Heart left ventricle (tissue), 16 donors: Measurements from ENCODE around the gene CST1. TPM values are rescaled to one million over a fixed set of nuclear protein-coding genes. Genes with fewer than 3 reads are reported as not detected.
A peak's percentile ranks its signal among the peaks of the same experiment; 100 is the strongest.
"Not testable (repeated sequence)": the region's sequence is repeated elsewhere in the genome, so short reads cannot be mapped to it uniquely, and the experiment has no call there.

Experiments
- ATAC-seq, 4 donors: fragments of 200-7000 bp; cut with Tn5 transposase; one replicate each; pipeline ENCODE4 v1.9.1; 2020 to 2022; ENCODE audit warnings: moderate library complexity in 4 of 4, mild to moderate bottlenecking in 3 of 4, moderate number of reproducible peaks in 1 of 4
- DNase-seq, 5 donors: peaks; one replicate each; pipeline ENCODE4 v3.0.0-alpha.2; 2020
- H3K27ac ChIP-seq, 12 donors: fragments of 200-600 bp; sonication (generic) in 4 of 12; one replicate each; pipeline versions ENCODE4 v1.5.0 to v1.8.0; 2016 to 2022; ENCODE audit warnings: mild to moderate bottlenecking in 2 of 12
- H3K27me3 ChIP-seq, 9 donors: fragments of 200-600 bp; sonication (generic) in 2 of 9; one replicate each; pipeline versions ENCODE4 v1.5.1 to v1.8.0; 2016 to 2022; ENCODE audit warnings: mild to moderate bottlenecking in 3 of 9
- H3K36me3 ChIP-seq, 9 donors: fragments of 200-600 bp; sonication (generic) in 2 of 9; one replicate each; pipeline versions ENCODE4 v1.5.0 to v1.8.0; 2018 to 2022; ENCODE audit warnings: mild to moderate bottlenecking in 2 of 9
- H3K4me1 ChIP-seq, 12 donors: fragments of 200-600 bp; sonication (generic) in 4 of 12; one replicate each; pipeline versions ENCODE4 v1.5.0 to v1.8.0; 2016 to 2022; ENCODE audit warnings: mild to moderate bottlenecking in 3 of 12
- H3K4me3 ChIP-seq, 12 donors: fragments of 200-600 bp; sonication (generic) in 4 of 12; one replicate each; pipeline versions ENCODE4 v1.5.0 to v1.8.0; 2017 to 2022; ENCODE audit warnings: mild to moderate bottlenecking in 9 of 12, moderate library complexity in 4 of 12
- H3K9me3 ChIP-seq, 12 donors: fragments of 200-600 bp; sonication (generic) in 4 of 12; one replicate each; pipeline versions ENCODE4 v1.5.0 to v1.8.0; 2016 to 2022; ENCODE audit warnings: mild to moderate bottlenecking in 1 of 12
- POLR2A ChIP-seq, 2 donors: fragments of 450-650 bp; IDR thresholded peaks; one replicate each; pipeline ENCODE4 v1.6.1; 2017; ENCODE audit warnings: antibody characterized with exemption in 2 of 2, mild to moderate bottlenecking in 2 of 2, moderate library complexity in 2 of 2
- whole genome bisulfite sequencing, 4 donors: extraction: QIAGEN DNeasy Blood & Tissue Kit in 2 of 4; methylation state at CpG; one replicate each; pipeline versions ENCODE4 v1.1.5 to v1.1.7; 2013 to 2018; 5-methylcytosine and 5-hydroxymethylcytosine counted together
- intact Hi-C, 10 donors: fragments of 100-400 bp; cut with DNase I; formaldehyde crosslinking; loops; one replicate each; pipeline versions ENCODE4 v1.11.1 to v1.14.2; 2022
- polyA plus RNA-seq, 2 donors: library from polyadenylated mRNA; stranded (reverse); fragments of 200-250 nt; gene quantifications; one replicate each; pipeline ENCODE4 v1.2.3, GENCODE V29; 2013
- total RNA-seq, 9 donors: library from RNA; depleted of rRNA in 2 of 9; stranded (reverse); fragments of >200 nt in 2 of 9; fragmentation: NEBNext Ultra II Directional in 3 of 9; extraction: Animal tissue kit (Norgen Biotek cat#: 25700) in 3 of 9; gene quantifications; one replicate each; pipeline versions ENCODE4 v1.1.0 to v1.2.4, GENCODE V29; 2016 to 2023
- TF ChIP-seq, protein P1 (sequence below), 12 donors: fragments of 200-600 bp; sonication (generic) in 4 of 12; IDR thresholded peaks; one replicate each; pipeline versions ENCODE4 v1.5.0 to v1.8.0; 2018 to 2022; ENCODE audit warnings: antibody characterized with exemption in 12 of 12, mild to moderate bottlenecking in 5 of 12
- donor health status: ischemic (EF 13 %, LVEDD 7.1; RV severe dilation, severe dysfunction).
- donor health status: healthy with polysubstance abuse.
- donor health status: DM: no; HTN: yes; CAD: no.
- donor health status: DM: no; HTN: no; CAD: no.
- donor health status: ischemic (EF 25% LVEDD 6.9; RV normal size, moderate dysfunction).
- donor health status: ischemic (EF 25% LVEDD 5.7; RV mildly dilated, moderate dysfunction).
- donor health status: healthy.
- donor health status: DM: yes; HTN: yes; CAD: no.
- donor health status: ischemic (EF 35%, LVEDD 5.7; RV mildly dilated, moderate dysfunction).
- donor health status: nonischemic (EF 11% LVEDD 7.7; RV severe dilation, severe dysfunction).
- donor health status: DM: yes; HTN: yes; CAD: no.
- donor health status: PGD.
- donor health status: ischemic (EF 29% LVEDD 5.4; RV normal size, mild dysfunction).
- donor health status: nonischemic (EF 23%, LVEDD 6.1; RV moderate dilation, normal function).

CST1 gene
- total and polyA plus RNA-seq, 11 donors = not detected

DNA sequence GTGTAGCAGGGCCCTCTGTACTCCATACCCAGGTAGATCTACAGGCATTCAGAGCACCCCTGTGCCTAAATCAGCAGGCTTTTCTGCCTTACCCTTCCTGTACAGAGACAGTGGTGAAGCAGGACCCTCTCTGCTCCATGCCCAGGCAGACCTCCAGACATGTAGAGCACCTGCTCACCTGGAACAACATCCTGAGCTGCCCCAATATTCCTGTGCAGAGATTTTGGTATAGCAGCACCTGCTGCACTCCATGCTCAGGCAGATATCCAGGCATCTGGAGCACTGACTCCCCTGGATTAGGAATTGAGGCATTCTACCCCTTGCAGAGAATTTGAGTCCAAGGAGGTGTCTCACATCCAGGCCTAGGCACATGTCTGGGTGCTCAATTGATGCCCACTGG is 12.6 kb upstream of the CST1 start:
- no peaks in the 10 kb centered on the region for H3K4me1 ChIP-seq
- H3K36me3 ChIP-seq = no peaks in the 10 kb centered on the region
- TF ChIP-seq POLR2A (IDR thresholded peaks at IDR 0.05) = no peak
- TF ChIP-seq, protein P1, sequence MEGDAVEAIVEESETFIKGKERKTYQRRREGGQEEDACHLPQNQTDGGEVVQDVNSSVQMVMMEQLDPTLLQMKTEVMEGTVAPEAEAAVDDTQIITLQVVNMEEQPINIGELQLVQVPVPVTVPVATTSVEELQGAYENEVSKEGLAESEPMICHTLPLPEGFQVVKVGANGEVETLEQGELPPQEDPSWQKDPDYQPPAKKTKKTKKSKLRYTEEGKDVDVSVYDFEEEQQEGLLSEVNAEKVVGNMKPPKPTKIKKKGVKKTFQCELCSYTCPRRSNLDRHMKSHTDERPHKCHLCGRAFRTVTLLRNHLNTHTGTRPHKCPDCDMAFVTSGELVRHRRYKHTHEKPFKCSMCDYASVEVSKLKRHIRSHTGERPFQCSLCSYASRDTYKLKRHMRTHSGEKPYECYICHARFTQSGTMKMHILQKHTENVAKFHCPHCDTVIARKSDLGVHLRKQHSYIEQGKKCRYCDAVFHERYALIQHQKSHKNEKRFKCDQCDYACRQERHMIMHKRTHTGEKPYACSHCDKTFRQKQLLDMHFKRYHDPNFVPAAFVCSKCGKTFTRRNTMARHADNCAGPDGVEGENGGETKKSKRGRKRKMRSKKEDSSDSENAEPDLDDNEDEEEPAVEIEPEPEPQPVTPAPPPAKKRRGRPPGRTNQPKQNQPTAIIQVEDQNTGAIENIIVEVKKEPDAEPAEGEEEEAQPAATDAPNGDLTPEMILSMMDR (IDR thresholded peaks at IDR 0.05) = no peak
- H3K9me3 ChIP-seq = peaks cover 0 to 8% (median 0%) of the 10 kb centered on the region in 12 donors
- ATAC-seq = no peak
- intact Hi-C loops = no loop called here
- H3K27me3 ChIP-seq = no peaks in the 10 kb centered on the region
- no peak for DNase-seq
- H3K4me3 ChIP-seq = no peak overlapping the region
- no peak overlapping the region for H3K27ac ChIP-seq

DNA sequence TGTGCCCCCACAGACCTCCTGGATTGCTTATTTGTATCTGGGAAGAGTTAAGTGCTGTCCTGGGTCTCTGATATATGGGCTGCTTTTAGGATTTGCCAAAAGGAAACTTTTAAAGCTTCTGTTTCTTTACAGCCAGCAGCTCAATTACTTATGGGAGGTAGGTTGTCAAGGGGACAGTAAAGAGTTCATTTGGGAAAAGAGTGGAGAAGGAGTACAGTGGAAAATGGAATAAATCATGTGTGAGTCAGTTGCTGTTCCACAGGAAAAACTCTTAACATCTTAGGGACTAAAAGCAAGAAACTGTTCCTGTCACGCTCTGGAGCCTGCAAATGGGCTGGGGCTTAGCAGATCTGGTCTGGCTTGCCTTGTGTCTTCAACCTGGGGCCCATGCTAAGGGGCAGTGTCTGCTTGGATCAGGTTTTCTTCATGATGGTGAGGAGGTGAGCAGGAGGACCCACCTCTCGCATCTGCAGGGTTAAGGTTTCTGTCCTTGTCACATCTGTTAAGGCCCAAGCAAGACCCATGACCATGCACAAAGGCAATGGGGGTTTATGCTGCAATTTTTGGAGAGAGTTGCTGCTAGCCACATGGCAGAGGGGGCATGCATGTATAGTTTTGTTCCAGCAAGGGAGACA is 8.7 kb upstream of the CST1 start:
- peaks cover 0 to 11% (median 0%) of the 10 kb centered on the region in 12 donors for H3K4me1 ChIP-seq
- intact Hi-C loops = no loop called here
- no peak for DNase-seq
- 58 to 89% (median 71%) methylated on average over 2 of the region's 2 CpGs for WGBS, 4 donors
- H3K9me3 ChIP-seq = no peaks in the 10 kb centered on the region
- H3K27ac ChIP-seq = no peak overlapping the region
- H3K27me3 ChIP-seq = no peaks in the 10 kb centered on the region
- no peak for ATAC-seq
- no peak overlapping the region for H3K4me3 ChIP-seq
- no peaks in the 10 kb centered on the region for H3K36me3 ChIP-seq
- TF ChIP-seq, protein P1 (IDR thresholded peaks at IDR 0.05) = no peak
- TF ChIP-seq POLR2A (IDR thresholded peaks at IDR 0.05) = no peak

DNA sequence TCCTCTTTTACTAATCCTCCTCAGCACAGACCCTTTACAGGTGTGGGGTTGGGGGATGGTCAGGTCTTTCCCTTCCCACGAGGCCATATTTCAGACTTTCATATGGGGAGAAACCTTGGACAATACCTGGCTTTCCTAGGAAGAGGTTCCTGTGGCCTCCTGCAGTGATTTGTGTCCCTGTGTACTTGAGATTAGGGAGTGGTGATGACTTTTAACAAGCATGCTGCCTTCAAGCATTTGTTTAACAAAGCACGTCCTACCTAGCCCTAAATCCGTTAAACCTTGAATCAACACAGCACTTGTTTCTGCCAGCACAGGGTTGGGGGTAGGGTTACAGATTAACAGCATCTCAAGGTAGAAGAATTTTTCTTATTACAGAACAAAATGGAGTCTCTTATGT is 6.1 kb upstream of the CST1 start:
- ATAC-seq, DNase-seq, H3K4me3 ChIP-seq, H3K27ac ChIP-seq, H3K36me3 ChIP-seq, H3K9me3 ChIP-seq, intact Hi-C loops, H3K27me3 ChIP-seq: not testable (repeated sequence)
- 15 to 34% (median 27%) methylated on average over 3 of the region's 3 CpGs for WGBS, 4 donors
- peaks cover 0 to 11% (median 0%) of the 10 kb centered on the region in 12 donors for H3K4me1 ChIP-seq

DNA sequence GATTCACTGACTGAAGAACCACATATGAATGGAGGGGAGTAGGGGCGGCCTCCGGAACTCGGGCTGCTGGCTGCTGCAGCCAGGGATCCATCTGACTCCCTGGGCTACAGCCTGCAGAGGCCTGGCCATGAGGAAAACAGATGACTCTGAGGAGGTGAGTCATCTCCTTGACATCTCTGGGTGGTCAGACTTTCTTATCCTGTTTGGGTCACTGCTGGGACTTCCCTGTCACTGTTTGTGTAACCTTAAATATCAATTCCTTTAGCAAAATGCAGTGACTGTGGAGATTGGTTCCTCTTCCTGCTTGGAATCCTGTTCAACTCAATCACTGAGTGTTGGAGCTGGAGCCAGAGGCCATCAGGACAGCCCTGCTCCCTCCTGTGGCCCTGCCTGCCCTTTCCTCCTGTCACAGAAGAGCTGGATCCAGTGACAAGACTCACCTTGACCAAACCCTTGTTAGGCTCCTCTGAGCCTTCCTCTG is 4.4 kb upstream of the CST1 start:
- DNase-seq = peak in 3 of 5 donors; percentile 27 to 48 (median 36)

DNA sequence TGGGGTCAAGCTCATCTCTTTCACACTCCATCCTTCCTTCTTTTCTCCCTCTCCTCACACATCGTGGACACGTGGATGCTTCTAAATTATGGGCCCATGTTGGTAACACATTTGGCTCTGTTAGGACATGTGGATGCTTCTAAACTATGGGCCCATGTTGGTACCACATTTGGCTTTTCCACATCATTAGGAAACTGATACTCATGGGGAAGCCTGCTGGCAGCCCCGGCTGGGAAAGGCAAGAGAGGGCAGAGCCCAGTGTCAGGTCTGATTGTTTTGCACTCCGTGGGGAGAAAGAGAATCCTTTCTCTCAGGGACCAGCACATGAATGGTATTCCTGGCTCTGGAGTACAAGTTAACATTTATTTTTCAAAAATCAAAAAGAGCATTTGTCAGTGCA is 4.0 kb upstream of the CST1 start:
- intact Hi-C loops = no loop called here
- ATAC-seq (no peak), DNase-seq (no peak)
- Histone ChIP-seq H3K27ac (peak overlapping the region in 3 of 12 donors; percentile 24 to 70 (median 34)), H3K9me3 (no peaks in the 10 kb centered on the region), H3K4me3 (no peak overlapping the region), H3K36me3 (no peaks in the 10 kb centered on the region), H3K27me3 (no peaks in the 10 kb centered on the region), H3K4me1 (peaks cover 0 to 11% (median 0%) of the 10 kb centered on the region in 12 donors)
- 64 to 71% (median 66%) methylated on average over 4 of the region's 4 CpGs for WGBS, 4 donors
- TF ChIP-seq, protein P1 (IDR thresholded peaks at IDR 0.05) = no peak
- TF ChIP-seq POLR2A (IDR thresholded peaks at IDR 0.05) = no peak

More for the DNA sequence above, 4.4 kb upstream of the CST1 start:
- 44 to 62% (median 52%) methylated on average over 3 of the region's 3 CpGs for WGBS, 4 donors
- Histone ChIP-seq H3K27ac (peak overlapping the region in 10 of 12 donors; percentile 3 to 70 (median 55)), H3K4me1 (peaks cover 0 to 11% (median 0%) of the 10 kb centered on the region in 12 donors)
- H3K27me3 ChIP-seq, intact Hi-C loops, H3K9me3 ChIP-seq, H3K36me3 ChIP-seq, H3K4me3 ChIP-seq: not testable (repeated sequence)
- peak; percentile 59 to 97 (median 91) for ATAC-seq
